LoVo (cell line): Measurements from ENCODE around the gene EDAR.
A peak's percentile ranks its signal among the peaks of the same experiment; 100 is the strongest.

Experiments used
- DNase-seq: peaks from one replicate; pipeline ENCODE4 v3.0.0-alpha.2; 2016; ENCODE audit warnings: low spot score

The EDAR gene

DNA sequence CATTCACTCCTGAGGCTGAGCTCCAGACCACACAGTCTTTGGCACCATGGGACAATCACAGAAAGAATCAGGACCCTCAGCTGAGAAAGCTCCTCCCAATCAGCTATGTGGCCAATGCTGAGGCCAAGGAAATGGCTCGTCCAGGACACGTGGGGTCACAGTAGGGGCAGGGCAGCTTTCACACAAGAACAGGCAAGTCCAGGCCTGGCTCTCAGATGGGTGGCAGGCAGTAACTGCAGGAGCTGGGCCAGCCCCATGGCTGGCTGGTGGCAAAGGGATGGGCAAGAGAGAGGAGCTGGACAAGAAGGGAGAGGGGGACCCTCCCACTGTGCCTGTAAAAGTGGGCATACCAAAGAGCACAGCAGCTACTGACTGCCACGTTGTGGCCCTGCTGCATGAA is 12.2 kb upstream of the EDAR start:
- no peak for DNase-seq

- no peak for DNase-seq
These were observed 11.7 kb upstream of the EDAR start for GRCh38 chr2:109000738-109001137.

DNA sequence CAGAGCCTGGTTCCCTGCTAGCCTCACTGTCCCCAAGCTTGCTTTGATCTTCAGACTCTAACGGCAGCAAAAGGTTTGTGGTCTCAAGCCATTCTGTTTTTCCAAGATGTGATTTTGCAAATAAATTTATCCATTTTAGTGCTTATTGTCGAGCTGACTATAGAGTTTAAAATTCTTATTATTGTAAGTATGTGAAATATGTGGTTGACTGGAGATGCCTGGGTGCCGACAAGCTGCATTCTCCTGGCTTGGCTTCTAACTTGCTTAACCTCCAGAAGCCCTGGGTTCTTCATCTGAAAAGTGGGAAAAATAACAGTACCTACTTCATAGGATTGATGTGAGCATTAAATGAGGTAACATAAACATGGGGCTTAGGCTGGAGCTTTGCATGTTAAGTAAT is 9.9 kb upstream of the EDAR start:
- DNase-seq, result no peak

DNA sequence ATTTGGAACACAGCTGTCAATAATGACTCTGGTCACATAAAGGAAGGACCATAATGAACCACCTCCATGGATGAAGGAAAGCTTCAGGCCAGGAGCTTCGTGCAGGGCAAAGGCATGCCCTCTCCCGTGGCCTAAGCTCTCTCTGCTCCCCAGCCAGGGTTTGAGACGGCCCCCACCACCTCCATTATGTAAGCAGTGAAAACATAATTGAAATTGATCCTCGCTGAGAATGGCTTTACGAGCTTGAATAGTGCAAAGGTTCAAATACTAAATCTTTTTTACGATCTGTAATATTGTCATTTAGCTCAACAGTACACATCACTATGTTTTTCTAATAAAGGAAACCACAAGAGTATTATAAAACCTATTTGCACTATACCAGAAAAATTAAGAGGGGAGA is 5.2 kb upstream of the EDAR start:
- DNase-seq, result no peak

DNA sequence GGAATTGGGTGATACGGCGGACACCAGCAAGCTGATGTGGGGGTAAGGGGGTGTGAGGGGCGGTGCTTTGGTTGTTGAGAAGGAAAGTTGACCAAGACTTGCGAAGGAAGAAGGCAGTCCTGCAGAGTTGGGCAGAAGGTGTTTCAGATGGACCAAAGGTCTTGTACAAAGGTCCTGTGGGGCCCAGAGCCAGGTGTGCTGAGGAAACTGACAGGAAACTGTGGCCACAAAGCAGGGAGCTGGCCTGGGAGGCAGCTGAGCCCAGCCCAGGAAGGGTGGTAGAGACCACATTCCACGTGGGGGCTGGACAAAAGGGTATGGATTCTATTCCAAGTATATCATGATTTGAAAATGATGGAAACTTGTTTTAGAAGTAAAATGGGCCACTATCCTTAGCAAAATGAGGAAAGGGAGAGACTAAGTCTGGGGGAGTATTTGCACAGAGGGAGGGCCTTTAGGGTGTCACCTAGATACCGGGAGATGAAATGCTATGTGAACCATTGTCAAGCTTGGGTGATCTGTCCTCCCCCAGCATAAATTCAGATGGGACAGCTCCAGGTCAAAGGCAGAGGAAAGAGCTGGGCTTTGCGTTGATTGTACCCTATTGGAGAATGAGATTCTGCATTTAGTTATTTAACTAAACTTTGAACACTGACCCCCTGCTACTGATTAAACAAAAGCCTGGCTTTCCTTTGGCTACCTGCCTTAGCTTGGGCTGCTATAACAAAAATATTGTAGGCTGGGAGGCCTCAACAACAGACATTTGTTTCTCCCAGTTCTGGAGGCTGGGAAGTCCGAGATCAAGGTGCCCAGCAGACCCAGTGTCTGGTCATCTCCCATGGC is 4.3 kb upstream of the EDAR start:
- DNase-seq, result no peak

DNA sequence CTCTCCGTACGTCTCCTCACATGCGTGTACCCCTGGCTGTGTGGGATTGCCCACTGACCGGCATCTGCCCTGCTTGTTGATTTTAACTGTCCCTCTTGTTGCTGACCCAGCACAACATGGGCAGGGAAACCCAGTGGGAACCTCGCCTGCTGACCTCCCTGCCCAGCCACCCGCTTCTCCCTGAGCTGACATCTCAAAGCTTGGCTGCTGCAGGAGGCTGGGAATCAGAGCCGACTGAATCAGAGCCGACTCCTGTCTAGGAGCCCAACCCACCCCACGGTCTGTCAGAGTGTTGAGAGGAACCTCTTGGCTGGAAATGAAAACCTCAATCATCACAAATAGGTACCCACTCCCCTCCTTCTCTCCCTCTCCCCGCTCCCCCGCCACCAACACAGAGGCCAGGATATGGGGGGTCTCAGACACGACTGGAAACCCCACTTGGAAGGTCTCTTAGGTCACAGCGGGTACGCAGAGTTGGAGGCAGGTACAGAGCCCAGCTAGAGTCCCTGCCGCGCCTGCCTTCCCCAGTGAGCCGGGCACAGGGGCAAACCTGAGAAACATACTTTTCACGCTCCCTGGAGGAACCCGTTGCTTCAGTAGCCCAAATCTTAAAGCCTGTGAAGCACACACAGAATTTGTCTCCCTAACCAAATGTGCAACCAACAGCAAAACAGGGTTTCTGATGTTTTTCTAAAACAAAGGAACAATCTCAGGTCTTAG is 784 bp downstream of the EDAR start:
- DNase-seq, result no peak

DNA sequence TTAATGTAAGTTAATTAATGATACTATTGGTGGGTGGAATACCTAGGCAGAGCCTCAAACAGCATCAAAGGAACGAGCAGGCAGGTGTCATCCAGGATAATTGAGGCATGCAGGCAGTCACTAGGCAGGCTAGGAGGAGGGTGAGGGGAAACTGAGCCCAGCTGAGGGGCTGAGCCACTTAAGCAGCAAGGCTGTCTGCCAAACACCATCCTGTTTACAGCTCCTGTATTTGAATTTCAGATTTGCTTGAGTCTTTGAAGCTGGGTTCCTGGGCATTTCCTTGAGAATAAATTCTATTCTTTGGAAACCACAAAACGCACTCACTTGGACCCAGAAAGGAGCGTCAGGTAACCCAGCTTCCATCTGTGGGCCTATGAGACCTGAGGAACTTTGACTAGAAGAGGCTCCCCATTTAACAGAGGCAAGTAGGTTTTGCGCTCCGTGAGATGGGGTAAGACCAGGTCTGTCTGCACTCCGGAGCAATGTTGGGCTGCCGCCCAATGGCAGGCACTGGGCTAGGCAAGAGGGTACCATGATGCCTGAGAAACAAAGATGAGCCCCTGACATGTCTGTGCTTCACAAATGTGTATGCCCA is 2.0 kb downstream of the EDAR start:
- no peak for DNase-seq

DNA sequence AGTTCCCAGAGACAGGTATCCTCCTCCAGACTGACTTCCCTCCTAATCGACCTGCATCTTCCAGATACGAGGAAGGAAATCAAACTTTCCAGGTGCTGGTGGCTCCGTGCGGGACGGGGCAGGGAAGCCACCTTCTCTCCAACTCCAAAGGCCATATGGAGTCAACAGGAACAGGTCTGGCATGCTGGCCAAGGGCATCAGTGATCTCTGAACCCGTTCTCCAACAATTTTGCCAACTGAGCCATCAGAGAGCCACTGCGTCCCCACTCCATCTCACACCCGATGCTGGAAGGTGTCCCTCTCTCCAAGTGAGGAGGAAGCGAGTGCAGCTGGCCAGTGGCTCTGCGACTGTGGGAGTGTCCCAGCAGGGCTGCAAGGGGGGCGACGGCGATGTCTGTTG is 5.4 kb downstream of the EDAR start:
- no peak for DNase-seq

DNA sequence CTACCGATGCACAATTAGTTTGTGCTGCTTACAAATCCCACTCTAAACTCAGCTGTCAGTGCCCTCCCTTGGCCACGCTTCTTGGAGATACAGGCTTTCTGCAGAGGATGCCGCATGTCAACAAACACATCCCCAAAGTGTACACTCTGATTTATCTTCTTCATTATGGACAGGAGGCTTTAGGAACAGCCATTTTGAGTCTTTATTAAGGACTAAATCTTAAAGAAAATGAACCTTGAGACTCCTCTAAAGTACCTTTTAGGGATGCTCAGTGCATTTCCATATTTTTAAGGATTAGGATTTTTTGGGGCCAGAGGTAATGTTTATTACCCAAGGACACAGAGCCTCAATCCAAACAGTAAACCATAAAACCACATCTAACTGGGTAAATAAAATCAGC is 6.0 kb downstream of the EDAR start:
- DNase-seq, result no peak

GRCh38 chr2:108982259-108982679 is 6.8 kb downstream of the EDAR start:
- no peak for DNase-seq

GRCh38 chr2:108981846-108982245 is 7.2 kb downstream of the EDAR start:
- no peak for DNase-seq

- no peak for DNase-seq
These were observed 8.9 kb downstream of the EDAR start for GRCh38 chr2:108980076-108980475.

- no peak for DNase-seq
These were observed 9.6 kb downstream of the EDAR start for GRCh38 chr2:108979461-108979860.

DNA sequence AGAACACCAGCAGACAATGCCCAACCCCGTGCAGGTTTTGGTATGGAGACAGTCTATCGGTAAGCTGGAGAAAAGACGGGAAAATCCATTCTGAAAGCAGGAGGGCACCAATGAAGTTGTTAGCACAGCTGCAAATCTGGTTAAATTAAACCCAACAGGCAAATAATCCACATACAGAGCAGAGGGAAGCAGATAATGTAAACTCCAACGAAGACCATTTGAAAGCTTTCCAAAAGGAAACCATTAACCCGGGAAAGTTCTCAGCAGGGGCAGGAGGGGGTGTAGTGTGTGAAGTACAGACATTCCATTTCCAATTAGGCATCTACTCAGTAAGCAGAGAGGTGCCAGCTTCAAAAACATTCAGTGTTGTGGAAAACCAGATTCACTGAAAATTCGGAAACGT is 10.3 kb downstream of the EDAR start:
- no peak for DNase-seq

GRCh38 chr2:108975613-108976435 is 13.2 kb downstream of the EDAR start:
- no peak for DNase-seq

GRCh38 chr2:108974674-108975073 is 14.3 kb downstream of the EDAR start:
- no peak for DNase-seq

DNA sequence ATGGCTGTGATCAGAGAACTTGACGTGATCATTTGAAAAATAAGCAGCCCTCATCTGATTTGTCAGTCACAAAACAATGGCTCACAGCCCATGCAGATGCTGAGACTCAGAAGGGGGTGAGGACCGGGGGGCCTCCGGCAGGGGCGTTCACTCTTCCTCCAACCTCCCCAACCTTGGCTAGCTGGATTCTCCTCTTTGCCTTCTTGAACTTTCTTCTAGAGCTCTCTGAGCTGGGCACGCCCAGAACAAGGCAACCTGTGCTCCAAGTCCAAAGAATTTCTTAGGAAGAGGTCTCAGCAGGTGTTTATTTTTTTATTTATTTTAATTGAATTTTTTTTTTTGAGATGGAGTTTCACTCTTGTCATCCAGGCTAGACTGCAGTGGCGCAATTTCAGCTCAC is 16.4 kb downstream of the EDAR start:
- peak; percentile 32 for DNase-seq

GRCh38 chr2:108971661-108972566 is 17.1 kb downstream of the EDAR start:
- peak; percentile 90 for DNase-seq

DNA sequence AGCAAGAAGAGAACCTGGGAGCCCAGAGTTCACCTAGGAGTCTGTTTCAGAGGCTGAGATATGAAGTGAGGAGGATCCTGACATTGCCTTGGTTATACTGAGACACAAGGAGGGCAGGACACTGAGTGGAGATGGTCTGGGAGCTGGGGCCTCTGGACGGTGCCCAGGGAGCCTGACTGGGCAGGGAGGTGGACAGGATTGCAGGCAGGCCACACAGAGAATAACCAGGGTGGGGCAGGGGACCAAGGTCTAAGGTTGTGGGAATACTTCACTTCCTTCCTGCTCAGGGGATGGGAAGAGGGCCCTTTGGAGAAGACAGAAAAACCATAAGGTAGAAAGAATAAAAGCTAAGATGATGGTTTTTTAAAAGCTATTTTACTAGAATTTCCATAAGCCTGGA is 18.7 kb downstream of the EDAR start:
- DNase-seq, result peak; percentile 22

DNA sequence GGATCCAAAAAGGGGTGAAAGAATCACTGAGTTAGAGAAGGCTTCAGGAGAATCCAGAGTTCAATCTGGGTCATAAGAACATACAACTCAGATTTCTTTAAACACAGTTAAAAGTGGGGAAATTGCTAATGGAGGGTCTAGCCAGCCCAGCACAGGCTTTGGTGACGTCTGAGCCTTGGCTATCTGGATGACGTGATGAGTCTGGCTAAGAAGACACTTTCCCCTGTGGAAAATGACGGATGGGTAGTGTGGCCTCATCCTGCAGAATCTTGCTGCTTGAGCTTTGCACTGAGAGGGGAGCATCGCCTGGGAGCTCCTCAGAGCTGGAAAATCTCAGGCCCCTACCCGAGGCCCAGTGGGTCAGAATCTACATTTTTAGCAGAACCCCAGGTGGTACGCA is 19.2 kb downstream of the EDAR start:
- no peak for DNase-seq

DNA sequence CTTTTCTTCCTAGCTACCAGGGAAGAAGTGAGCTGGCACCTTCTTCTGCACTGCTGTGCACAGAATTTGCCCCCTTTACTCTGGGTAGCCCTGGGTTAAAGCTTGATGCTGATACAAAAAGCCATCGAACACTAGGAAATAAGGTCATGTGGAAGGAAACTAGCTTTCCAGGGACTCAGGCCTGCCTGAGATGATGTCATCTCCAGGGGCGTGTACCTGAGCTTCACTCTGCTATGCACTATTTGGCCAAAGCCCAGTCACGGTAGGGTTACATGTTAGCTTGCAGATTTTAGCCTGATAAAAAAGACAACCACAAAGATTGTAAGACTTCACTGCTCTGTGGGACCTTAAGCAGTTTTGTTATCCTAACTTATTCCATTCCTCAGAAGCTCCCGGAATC is 20.4 kb downstream of the EDAR start:
- DNase-seq, result peak; percentile 70
